OCI-LY1 (cell line): Measurements from ENCODE around the gene A1CF.
"Not testable (repeated sequence)": the region's sequence is repeated elsewhere in the genome, so short reads cannot be mapped to it uniquely, and the experiment has no call there.

Experiments used
- CTCF ChIP-seq: fragments of 200-600 bp; sonication (generic), shearing (Covaris generic); IDR thresholded peaks from 2 replicates; pipeline ENCODE4 v1.5.1; 2017; ENCODE audit warnings: mild to moderate bottlenecking, antibody characterized with exemption, low read length, moderate library complexity, mixed read lengths
- EZH2 ChIP-seq: fragments of 200-600 bp; sonication (generic), shearing (Covaris generic); IDR thresholded peaks from 2 replicates; pipeline ENCODE4 v1.8.0; 2017; ENCODE audit warnings: borderline replicate concordance, mixed run types, mild to moderate bottlenecking, antibody characterized with exemption, low read length, moderate library complexity, mixed read lengths

DNA sequence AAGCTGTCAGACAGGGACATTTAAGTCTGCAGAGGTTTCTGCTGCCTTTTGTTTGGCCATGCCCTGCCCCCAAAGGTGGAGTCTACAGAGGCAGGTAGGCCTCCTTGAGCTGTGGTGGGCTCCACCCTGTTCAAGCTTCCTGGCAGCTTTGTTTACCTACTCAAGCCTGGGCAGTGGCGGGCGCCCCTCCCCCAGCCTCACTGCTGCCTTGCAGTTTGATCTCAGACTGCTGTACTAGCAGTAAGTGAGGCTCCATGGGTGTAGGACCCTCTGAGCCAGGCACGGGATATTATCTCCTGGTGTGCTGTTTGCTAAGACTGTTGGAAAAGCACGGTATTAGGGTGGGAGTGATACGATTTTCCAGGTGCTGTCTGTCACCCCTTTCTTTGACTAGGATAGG is 97.5 kb downstream of the A1CF start:
- not testable (repeated sequence) for TF ChIP-seq CTCF, EZH2
